DOHH2 (cell line): ENCODE measurements around the gene SUB1.

Experiments used
- H3F3A ChIP-seq: fragments of 200-600 bp; sonication (generic), shearing (Covaris generic); 2 replicates; pipeline ENCODE4 v1.6.0; 2016; ENCODE audit warnings: antibody characterized with exemption, mild to moderate bottlenecking; ENCODE audit not compliant: control insufficient read depth, insufficient read depth
- H3K27ac ChIP-seq: fragments of 200-600 bp; sonication (generic); 2 replicates; pipeline ENCODE4 v1.5.1; 2014; ENCODE audit warnings: low read depth, mild to moderate bottlenecking, low read length, moderate library complexity
- H3K27me3 ChIP-seq: fragments of 200-600 bp; sonication (generic); 2 replicates; pipeline ENCODE4 v1.6.1; 2014; ENCODE audit warnings: mild to moderate bottlenecking, low read length, mixed read lengths; ENCODE audit not compliant: control insufficient read depth
- H3K36me3 ChIP-seq: fragments of 200-600 bp; sonication (generic); 2 replicates; pipeline ENCODE4 v1.6.1; 2014; ENCODE audit warnings: mild to moderate bottlenecking, low read length, moderate library complexity, mixed read lengths; ENCODE audit not compliant: control insufficient read depth
- H3K4me1 ChIP-seq: fragments of 200-600 bp; sonication (generic); 2 replicates; pipeline ENCODE4 v1.6.1; 2014; ENCODE audit warnings: mild to moderate bottlenecking, low read length, mixed read lengths; ENCODE audit not compliant: control insufficient read depth
- H3K4me2 ChIP-seq: fragments of 200-600 bp; sonication (generic); 2 replicates; pipeline ENCODE4 v1.6.0; 2014; ENCODE audit warnings: mild to moderate bottlenecking, low read length, moderate library complexity
- H3K4me3 ChIP-seq: fragments of 200-600 bp; sonication (generic); 2 replicates; pipeline ENCODE4 v1.5.1; 2014; ENCODE audit warnings: mild to moderate bottlenecking, low read length, mixed read lengths
- H3K79me2 ChIP-seq: fragments of 200-600 bp; sonication (generic); 2 replicates; pipeline ENCODE4 v1.6.1; 2014; ENCODE audit warnings: mild to moderate bottlenecking, low read length, mixed read lengths; ENCODE audit not compliant: control insufficient read depth
- H3K9me2 ChIP-seq: fragments of 200-600 bp; sonication (generic); replicated peaks from 2 replicates; pipeline ENCODE4 v1.6.1; 2014; ENCODE audit warnings: mild to moderate bottlenecking, low read length, mixed read lengths; ENCODE audit not compliant: control insufficient read depth
- H3K9me3 ChIP-seq: fragments of 200-600 bp; sonication (generic); 2 replicates; pipeline ENCODE4 v1.6.1; 2014; ENCODE audit warnings: antibody characterized with exemption, low read length, mixed read lengths; ENCODE audit not compliant: control insufficient read depth, insufficient read depth
- H4K20me1 ChIP-seq: fragments of 200-600 bp; sonication (generic); 2 replicates; pipeline ENCODE4 v1.6.0; 2014; ENCODE audit warnings: low read depth, mild to moderate bottlenecking, antibody characterized with exemption, low read length, moderate library complexity; ENCODE audit not compliant: control insufficient read depth, insufficient read depth
- EZH2phosphoT487 ChIP-seq: fragments of 200-600 bp; sonication (generic); IDR thresholded peaks from 2 replicates; pipeline ENCODE4 v1.6.1; 2017; ENCODE audit warnings: borderline replicate concordance, mild to moderate bottlenecking, antibody characterized with exemption, low read length, moderate library complexity, mixed read lengths
- TF ChIP-seq, protein P1 (sequence below): fragments of 200-600 bp; sonication (generic); IDR thresholded peaks from one replicate; pipeline ENCODE4 v1.5.1; 2014; ENCODE audit warnings: antibody characterized with exemption, mild to moderate bottlenecking, low read depth, low read length; ENCODE audit not compliant: poor library complexity, severe bottlenecking

SUB1 gene

DNA sequence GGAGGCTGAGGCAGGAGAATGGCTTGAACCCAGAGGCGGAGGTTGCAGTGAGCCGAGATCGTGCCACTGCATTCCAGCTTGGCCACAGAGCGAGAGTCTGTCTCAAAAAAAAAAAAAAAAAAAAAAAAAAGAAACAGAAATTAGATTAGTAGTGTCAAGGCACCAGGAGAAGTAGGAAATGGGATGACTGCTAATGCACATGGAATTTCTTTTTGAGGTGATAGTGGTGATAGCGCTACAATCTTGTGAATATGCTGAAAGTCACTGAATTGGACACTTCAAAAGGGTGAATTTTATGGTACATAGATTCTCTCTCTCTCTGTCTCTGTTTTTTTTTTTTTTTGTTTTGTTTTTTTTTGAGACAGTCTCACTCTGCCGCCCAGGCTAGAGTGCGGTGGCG lies 42.1 kb upstream of the SUB1 start:
- Histone ChIP-seq H3K27ac (no peak overlapping the region), H3F3A (no peaks in the 10 kb centered on the region), H3K27me3 (peaks cover 11% of the 10 kb centered on the region), H3K9me2 (no peaks in the 10 kb centered on the region), H4K20me1 (no peaks in the 10 kb centered on the region), H3K4me2 (no peak overlapping the region), H3K79me2 (no peaks in the 10 kb centered on the region), H3K36me3 (no peaks in the 10 kb centered on the region), H3K4me1 (peaks cover 13% of the 10 kb centered on the region), H3K4me3 (no peak overlapping the region), H3K9me3 (no peaks in the 10 kb centered on the region)
- no peak for TF ChIP-seq EZH2phosphoT487
- TF ChIP-seq, protein P1, sequence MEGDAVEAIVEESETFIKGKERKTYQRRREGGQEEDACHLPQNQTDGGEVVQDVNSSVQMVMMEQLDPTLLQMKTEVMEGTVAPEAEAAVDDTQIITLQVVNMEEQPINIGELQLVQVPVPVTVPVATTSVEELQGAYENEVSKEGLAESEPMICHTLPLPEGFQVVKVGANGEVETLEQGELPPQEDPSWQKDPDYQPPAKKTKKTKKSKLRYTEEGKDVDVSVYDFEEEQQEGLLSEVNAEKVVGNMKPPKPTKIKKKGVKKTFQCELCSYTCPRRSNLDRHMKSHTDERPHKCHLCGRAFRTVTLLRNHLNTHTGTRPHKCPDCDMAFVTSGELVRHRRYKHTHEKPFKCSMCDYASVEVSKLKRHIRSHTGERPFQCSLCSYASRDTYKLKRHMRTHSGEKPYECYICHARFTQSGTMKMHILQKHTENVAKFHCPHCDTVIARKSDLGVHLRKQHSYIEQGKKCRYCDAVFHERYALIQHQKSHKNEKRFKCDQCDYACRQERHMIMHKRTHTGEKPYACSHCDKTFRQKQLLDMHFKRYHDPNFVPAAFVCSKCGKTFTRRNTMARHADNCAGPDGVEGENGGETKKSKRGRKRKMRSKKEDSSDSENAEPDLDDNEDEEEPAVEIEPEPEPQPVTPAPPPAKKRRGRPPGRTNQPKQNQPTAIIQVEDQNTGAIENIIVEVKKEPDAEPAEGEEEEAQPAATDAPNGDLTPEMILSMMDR, result no peak

GRCh38 chr5:32545102-32545800 lies 40.1 kb upstream of the SUB1 start:
- Histone ChIP-seq H3K79me2 (no peaks in the 10 kb centered on the region), H3K9me2 (no peaks in the 10 kb centered on the region), H3K4me2 (no peak overlapping the region), H3K27ac (no peak overlapping the region), H3K36me3 (no peaks in the 10 kb centered on the region), H4K20me1 (no peaks in the 10 kb centered on the region), H3K4me1 (peaks cover 4% of the 10 kb centered on the region), H3K4me3 (no peak overlapping the region), H3F3A (no peaks in the 10 kb centered on the region), H3K9me3 (no peaks in the 10 kb centered on the region), H3K27me3 (peaks cover 5% of the 10 kb centered on the region; the same call in 1 of the 2 replicates)
- TF ChIP-seq EZH2phosphoT487, result no peak
- TF ChIP-seq, protein P1, result no peak

DNA sequence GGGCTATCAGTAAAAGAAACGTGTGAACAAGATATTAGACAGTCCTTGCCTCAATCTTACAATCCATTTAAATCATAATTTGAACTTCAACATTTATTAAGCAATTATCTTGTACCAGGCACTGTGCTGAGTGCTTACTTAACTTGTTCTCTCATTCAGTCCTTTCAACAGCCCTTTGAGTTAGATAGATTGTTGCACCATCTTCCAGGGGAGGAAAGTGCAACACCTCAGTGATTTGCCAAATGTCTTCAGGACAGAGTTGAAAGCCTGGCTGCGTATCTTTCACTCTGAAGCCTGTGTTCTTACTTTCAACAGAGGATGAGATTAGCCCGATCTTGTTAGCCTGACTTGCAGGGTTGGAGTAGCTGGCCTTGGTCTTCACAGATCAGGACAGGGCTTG lies 34.2 kb upstream of the SUB1 start:
- Histone ChIP-seq H3K27ac (no peak overlapping the region), H4K20me1 (no peaks in the 10 kb centered on the region), H3K4me1 (no peaks in the 10 kb centered on the region), H3K27me3 (peaks cover 3% of the 10 kb centered on the region; the same call in 1 of the 2 replicates), H3K4me3 (no peak overlapping the region), H3K79me2 (no peaks in the 10 kb centered on the region), H3K36me3 (no peaks in the 10 kb centered on the region), H3F3A (no peaks in the 10 kb centered on the region), H3K9me2 (no peaks in the 10 kb centered on the region), H3K4me2 (no peak overlapping the region), H3K9me3 (peaks cover 7% of the 10 kb centered on the region; the same call in 1 of the 2 replicates)
- TF ChIP-seq, protein P1, result no peak
- no peak for TF ChIP-seq EZH2phosphoT487
